Measurements from ENCODE around the gene GPR62.
"Not testable (repeated sequence)": the region's sequence is repeated elsewhere in the genome, so short reads cannot be mapped to it uniquely, and the experiment has no call there.

GPR62 gene

GRCh38 chr3:51955175-51955892, at the start of gene GPR62:
GPR62 (plus strand) TSS chr3:51955381; CDS start chr3:51955653, 272 bp downstream.
- no peak for DNase-seq

GRCh38 chr3:51908026-51908425, 47.2 kb upstream of the GPR62 start:
- no peak for DNase-seq

DNA sequence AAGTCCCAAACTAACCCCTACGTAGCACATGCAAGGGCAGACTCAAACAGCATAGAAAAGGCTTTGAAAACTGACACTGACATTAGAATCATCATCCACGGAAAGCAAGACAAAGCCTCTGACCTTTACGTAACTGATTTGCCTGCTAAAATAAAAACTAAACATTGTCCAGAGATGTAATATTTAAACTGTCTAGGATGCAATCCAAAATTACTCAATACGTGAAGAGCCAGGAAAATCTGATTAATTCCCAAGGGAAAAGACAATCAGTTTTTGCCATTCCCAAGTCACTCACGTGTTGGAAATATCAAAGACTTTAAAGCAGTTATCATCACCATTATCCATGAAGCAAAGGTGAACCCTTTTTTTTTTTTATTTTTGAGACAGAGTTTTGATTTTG, 38.8 kb upstream of the GPR62 start:
- no peak for DNase-seq

GRCh38 chr3:51921081-51921578, 34.1 kb upstream of the GPR62 start:
- DNase-seq = no peak

DNA sequence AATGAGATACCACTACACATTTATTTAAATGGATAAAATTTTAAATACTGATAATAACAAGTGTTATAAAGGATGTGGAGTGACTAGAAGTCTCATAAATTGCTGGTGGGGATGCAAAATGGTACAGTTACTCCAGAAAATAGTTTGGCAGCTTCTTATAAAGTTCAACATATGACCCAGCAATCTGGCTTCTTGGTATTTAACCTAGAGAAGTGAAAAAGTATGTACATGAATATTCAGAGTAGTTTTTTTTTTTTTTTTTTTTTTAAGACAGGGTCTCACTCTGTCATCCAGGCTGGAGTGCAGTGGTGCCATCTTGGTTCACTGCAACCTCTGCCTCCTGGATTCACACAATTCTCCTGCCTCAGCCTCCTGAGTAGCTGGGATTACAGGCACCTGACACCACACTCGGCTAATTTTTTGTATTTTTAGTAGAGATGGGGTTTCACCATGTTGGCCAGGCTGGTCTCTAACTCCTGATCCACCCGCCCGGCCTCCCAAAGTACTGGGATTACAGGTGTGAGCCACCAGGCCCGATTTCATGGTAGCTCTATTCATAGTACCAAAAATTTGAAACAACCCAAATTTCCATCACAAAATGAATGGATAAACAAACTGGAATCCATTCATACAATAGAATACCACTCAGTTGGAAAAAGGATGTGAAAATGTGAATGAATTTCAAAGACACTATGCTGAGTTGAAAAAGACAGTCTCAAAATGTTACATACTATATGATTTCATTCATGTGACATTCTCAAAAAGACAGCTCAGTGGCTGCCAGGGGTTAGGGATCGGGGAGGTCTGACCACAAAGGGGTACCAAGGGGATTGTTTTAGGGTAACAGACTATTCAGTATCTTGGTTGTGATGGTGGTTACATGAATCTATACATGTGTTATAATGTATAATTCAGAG, 27.9 kb upstream of the GPR62 start:
- DNase-seq = no peak

DNA sequence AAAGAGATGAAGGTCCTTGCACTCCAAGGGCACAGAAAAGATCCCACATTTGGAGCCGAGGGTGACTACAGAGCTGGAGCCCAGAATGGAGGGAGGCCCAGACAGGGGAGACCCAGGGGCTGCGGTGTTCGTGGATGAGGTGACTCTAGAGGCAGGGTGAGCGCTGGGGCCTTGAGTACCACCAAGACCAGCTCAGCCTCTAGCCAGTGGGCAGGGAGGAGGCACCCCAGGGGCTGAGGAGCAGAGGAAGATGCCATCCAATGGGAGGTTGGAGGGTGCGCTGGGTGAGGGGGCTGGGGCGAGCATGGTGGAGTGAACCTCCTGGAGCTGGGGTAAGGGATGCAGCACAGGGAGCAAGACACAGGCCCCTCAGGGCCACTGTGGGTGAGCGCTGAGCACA, 26.7 kb upstream of the GPR62 start:
- no peak for DNase-seq

GRCh38 chr3:51928981-51929380, 26.2 kb upstream of the GPR62 start:
- DNase-seq = not testable (repeated sequence)

DNA sequence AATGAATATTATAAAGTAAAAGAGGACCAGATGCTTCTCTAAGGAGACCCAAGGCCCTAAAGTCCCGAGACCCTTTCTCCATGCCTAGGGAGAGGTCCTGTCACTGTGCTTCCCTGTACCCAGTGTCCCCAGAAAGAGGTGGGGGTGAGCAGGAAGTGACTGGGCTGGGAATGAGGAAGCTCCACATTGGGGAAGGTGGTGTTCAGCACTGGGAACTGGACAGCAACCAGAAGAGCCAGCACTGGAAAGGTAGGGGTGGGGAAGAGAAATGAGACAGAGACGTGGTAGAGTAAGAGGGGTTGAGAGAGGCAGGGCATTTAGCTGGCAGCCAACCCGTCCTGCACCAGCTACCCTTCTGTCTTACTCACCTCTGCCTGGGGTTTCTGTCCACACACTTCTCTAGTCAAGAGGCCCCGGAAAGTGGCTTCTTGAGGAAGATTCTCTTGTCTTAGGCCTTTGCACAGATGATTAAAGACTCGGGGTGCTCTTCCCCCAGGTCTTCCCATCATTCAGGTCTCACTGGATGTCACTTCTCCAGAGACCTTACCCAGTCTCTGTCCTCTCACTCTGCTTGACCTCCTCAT, 25.7 kb upstream of the GPR62 start:
- DNase-seq = no peak

GRCh38 chr3:51930439-51930838, 24.7 kb upstream of the GPR62 start:
- no peak for DNase-seq

DNA sequence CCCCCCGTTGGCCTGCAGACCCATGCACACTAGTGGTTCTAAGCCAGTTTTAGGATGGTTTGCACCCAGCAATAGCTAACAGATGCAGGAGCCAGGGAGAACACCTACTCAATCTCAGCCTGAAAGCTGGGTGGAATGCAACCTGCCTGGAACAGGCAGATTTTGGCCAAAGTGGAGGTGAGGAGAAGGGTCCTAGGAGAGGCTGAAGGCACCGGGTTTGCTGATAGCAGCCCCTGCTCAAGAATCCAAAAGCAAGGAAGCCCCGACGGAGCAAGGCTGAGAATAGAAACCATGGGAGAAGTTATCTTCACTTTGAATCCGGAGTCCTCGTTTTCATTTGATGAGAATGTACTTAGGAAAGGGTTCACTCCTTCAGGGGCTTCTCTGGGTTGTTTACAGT, 23.4 kb upstream of the GPR62 start:
- DNase-seq = no peak

DNA sequence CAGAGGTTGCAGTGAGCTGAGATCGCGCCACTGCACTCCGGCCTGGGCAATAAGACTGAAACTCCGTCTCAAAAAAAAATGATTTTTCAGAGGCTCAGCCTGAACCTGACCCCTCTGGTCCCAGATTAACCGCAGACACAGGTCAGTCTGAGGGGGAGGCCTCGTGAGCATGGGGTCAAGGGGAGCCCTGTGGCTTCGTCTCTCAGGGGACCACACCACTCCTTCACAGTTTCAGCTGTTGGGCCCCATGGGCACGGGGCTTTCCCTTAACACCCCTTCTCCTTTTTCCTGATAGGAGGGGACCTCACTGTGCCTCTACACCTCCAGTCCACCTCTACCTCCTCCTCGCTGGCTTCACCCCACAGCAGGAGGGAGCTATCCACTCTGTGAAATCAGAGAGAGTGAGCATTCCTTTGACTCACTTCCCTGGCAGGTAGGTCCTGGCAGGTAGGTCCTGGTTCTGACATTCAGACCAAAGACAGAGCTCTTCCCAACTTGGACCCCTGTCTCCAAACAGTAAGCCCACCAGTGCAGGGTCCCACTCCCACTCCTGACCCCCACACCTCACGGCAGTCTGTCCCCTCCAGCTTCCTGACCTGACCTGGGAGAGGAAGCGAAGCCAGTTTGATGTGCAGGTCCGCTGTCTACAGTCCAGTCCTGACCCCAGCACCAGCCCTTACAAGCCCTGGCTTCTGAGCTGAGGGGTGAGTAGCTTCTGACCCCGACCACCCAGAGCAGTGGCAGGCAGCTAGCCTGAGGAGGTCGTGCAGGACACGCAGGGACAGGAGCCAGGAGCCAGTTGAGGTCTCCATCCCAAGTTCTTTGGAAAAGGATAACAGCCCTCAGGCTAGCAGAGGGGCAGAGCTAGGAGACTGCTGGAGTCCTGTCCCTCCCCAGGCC, 22.5 kb upstream of the GPR62 start:
- DNase-seq = no peak

DNA sequence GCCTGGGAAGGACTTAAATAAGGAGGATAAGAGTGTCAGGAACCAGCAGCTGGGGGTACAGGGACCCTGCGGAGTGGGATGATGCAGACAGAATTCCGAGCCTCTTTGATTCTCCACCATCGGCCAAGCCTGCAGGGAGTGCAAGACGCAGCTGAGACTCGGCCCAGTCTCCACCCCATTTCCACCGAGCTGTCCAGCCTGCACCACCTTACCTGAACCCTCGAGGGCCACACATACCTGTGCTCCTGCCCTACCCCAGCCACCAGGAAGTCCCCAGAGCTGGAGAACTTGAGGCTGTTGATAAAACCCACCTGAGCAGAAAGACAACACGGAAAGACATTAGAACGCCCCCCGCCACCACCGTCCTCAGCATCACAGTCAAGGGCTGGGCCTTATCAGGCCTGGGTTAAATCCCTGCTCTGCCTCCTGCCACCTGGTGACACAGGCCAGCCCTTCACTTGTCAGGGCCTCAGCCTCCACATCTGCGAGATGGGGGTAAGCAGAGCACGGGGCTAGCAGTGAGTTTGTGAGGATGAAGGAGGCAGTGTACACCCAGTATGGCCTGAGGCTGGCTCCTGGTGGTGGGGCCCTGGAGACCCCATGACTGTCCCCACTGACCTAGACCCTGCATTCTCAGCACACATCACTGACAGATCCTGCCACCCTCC, 21.6 kb upstream of the GPR62 start:
- no peak for DNase-seq

DNA sequence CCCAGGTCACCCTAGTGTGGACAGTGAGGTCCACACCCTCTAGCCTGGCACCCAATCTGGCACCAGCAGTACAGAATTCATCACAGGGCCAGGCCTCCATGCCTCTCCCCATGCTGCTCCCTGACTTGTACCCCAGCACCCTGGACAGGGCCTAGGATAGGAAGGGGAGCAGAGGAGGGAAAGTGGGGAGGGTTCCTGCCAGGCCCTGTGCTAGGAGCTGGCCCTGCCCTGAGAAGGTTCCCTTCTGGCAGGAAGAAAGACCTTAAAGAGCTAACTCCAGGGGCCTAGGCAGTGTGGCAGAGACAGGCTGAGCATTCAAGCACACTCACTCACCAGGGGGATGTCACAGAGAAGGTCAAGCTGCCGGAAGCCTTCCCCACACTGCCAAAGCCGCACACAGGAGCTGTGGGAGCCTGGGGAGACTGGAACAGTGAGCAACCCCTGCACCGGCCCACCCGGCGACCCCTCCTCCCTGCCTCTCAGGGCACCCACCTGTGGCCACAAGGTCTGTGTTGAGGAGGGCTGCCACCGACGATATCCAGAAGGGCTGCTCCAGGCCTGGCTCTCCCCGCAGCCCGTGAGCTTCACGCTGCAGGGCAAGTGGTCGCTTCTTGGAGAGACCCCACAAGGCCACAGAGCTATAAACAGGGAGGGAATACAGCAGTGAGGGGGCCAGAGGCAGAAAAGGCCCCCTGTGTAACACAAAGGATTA, 20.9 kb upstream of the GPR62 start:
- no peak for DNase-seq

GRCh38 chr3:51934991-51935885, 19.9 kb upstream of the GPR62 start:
- no peak for DNase-seq

DNA sequence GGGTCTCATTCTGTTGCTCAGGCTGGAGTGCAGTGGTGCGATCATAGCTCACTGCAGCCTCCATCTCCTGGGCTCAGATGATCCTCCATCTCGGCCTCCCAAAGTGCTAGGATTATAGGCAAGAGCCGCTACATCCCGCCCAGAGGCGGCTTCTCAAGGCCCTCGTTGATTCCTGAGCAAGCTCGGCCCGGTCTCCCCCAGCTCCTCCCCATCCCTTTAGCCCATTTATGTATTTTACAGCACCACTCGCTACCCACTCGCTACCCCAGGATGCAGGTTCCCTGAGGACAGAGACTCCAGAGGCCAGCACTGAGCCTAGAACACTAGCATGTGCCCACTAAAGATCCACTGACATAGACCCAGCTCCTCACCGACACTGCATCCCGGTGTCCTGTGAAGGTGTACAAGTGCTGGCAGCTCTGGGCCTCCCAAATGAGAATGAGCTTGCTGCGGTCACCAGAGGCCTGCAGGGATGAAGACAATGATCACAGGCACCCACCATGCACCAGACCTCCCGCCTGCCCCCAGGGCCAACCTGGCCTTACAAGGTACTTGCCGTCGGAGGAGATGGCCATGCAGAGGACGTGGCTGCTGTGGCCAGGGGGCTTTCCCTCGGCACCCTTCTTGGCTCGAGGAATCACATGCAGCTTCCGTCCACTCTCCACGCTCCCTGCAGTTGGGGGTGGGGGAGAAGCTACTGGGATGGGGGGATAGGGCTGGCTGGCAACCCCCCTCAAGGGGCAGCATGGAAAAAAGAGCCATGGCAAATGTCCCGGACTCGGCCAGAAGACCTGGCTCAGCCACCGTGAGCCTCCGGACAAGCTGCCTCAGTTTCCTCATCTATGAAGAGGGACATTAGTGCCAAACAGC, 19.1 kb upstream of the GPR62 start:
- no peak for DNase-seq

GRCh38 chr3:51937014-51937413, 18.2 kb upstream of the GPR62 start:
- no peak for DNase-seq

GRCh38 chr3:51937611-51938450, 17.4 kb upstream of the GPR62 start:
- no peak for DNase-seq

DNA sequence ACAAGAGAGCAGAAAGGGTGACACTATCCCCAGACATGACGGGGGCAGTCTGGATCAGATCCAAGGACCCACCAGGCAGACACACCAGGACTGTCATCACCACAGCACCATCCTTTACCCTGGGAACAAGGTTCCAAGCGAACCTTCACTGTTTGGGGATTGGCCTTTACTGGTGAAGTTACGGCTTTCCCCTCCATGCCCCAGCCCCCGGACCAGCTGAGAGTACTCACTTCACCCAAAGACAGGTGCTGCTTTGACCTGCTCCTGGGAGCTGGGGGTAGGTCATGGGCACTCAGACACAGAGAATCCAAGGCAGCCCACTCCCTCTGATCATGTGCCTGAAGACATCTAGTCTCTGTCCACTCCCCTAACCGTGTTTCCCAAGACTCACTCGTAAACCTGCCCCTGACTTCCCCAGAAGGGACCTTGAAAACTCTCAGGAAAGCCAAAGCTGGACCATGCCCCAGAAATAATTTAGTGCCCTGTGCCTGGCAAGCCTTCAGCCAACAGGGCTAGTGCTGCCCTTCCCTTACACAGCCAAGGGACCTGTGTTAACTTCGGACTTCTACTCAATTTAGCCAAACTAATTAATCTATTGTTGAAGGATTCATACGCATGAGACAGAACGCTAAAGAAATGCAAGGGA, 16.3 kb upstream of the GPR62 start:
- no peak for DNase-seq
